NCI-H2029 (cell line): Measurements from ENCODE around the gene SLC16A10.
"Not testable (repeated sequence)": the region's sequence is repeated elsewhere in the genome, so short reads cannot be mapped to it uniquely, and the experiment has no call there.

Experiments used
- DNase-seq: peaks from one replicate; lab custom pipeline; 2025; lab: John Stamatoyannopoulos, UW

The SLC16A10 gene

GRCh38 chr6:111087106-111087835 lies at the start of gene SLC16A10:
SLC16A10 (plus strand) TSS chr6:111087503; CDS start chr6:111087753, 250 bp downstream.
- peak; percentile 60 for DNase-seq

- no peak for DNase-seq
These were observed 48.6 kb upstream of the SLC16A10 start for GRCh38 chr6:111038534-111039252.

- DNase-seq, result no peak
These were observed 45.4 kb upstream of the SLC16A10 start for GRCh38 chr6:111041917-111042316.

- DNase-seq, result no peak
These were observed 40.1 kb upstream of the SLC16A10 start for GRCh38 chr6:111047244-111047643.

GRCh38 chr6:111050261-111051023 lies 36.9 kb upstream of the SLC16A10 start:
- DNase-seq, result no peak

GRCh38 chr6:111052171-111052570 lies 35.1 kb upstream of the SLC16A10 start:
- DNase-seq, result no peak

- peak; percentile 24 for DNase-seq
These were observed 30.1 kb upstream of the SLC16A10 start for GRCh38 chr6:111057074-111057752.

- DNase-seq, result no peak
These were observed 25.8 kb upstream of the SLC16A10 start for GRCh38 chr6:111061508-111061907.

GRCh38 chr6:111061985-111062384 lies 25.3 kb upstream of the SLC16A10 start:
- DNase-seq, result not testable (repeated sequence)

GRCh38 chr6:111062860-111063259 lies 24.4 kb upstream of the SLC16A10 start:
- DNase-seq, result not testable (repeated sequence)

GRCh38 chr6:111068109-111068865 lies 19.0 kb upstream of the SLC16A10 start:
- no peak for DNase-seq

GRCh38 chr6:111068866-111069234 lies 18.5 kb upstream of the SLC16A10 start:
- DNase-seq, result peak; percentile 3

GRCh38 chr6:111069382-111070104 lies 17.8 kb upstream of the SLC16A10 start:
- no peak for DNase-seq

- DNase-seq, result peak; percentile 39
These were observed 16.9 kb upstream of the SLC16A10 start for GRCh38 chr6:111070105-111071005.

GRCh38 chr6:111072801-111073360 lies 14.4 kb upstream of the SLC16A10 start:
- no peak for DNase-seq

- no peak for DNase-seq
These were observed 13.0 kb upstream of the SLC16A10 start for GRCh38 chr6:111074311-111074710.

GRCh38 chr6:111076024-111076695 lies 11.1 kb upstream of the SLC16A10 start:
- DNase-seq, result no peak

GRCh38 chr6:111080698-111081097 lies 6.6 kb upstream of the SLC16A10 start:
- DNase-seq, result peak; percentile 53

- DNase-seq, result no peak
These were observed 618 bp upstream of the SLC16A10 start for GRCh38 chr6:111086685-111087084.
